ENCODE measurements around the gene SMIM23. TPM values are rescaled to one million over a fixed set of nuclear protein-coding genes. Genes with fewer than 3 reads are reported as not detected.

Gene SMIM23
- total RNA-seq, 1 experiment from 2014 or later: not detected

DNA sequence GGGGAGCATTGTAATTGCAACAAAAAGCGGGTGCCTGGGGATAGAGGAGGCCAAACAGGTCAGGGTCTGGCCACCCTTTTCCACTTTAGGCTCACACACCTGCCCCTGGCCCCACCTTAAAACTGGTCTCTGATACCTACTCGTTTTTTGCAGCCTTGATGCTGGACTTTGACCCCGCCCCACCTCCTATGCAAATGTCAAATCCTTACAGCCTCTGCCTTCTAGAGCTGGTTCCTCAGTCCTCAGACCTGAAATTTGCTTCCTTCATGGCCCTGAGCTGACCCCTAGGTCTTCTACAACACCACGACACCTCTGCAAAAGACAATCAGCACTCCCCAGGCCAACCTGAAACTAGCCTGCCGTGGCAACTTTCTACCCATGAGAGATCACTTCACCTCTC is 37.7 kb downstream of the SMIM23 start:
- in situ Hi-C loops (cut with HindIII; ENCODE audit: low pct_unique_long_range_greater_than_20kb, low sequenced_read_pairs) (no loop called here), intact Hi-C loops (cut with micrococcal nuclease; ENCODE audit: unreplicated experiment) (no loop called here)
- ATAC-seq: no peak
- H3K36me3 ChIP-seq (ENCODE audit: control insufficient read depth, insufficient read depth, low read length): no peaks in the 10 kb centered on the region
- no peak overlapping the region for H3K27ac ChIP-seq (ENCODE audit: low read length)
- CTCF ChIA-PET: interaction anchor here (0.6 kb wide), 1 partner anchor 214 kb away, joined by 3 read pairs; no protein-coding TSS in a partner anchor
- no peak overlapping the region for H3K4me3 ChIP-seq (ENCODE audit: low read depth in 2 of 2, low read length in 2 of 2)
- TF ChIP-seq SIN3A (IDR thresholded peaks at IDR 0.05; ENCODE audit: borderline replicate concordance, insufficient read depth, low read depth, low read length) (no peak), POLR2AphosphoS5 (IDR thresholded peaks at IDR 0.05; ENCODE audit: low read depth, low read length) (no peak), TCF7L2 (IDR thresholded peaks at IDR 0.05; ENCODE audit: low read depth, low read length) (no peak)
- TF ChIP-seq, protein P1, sequence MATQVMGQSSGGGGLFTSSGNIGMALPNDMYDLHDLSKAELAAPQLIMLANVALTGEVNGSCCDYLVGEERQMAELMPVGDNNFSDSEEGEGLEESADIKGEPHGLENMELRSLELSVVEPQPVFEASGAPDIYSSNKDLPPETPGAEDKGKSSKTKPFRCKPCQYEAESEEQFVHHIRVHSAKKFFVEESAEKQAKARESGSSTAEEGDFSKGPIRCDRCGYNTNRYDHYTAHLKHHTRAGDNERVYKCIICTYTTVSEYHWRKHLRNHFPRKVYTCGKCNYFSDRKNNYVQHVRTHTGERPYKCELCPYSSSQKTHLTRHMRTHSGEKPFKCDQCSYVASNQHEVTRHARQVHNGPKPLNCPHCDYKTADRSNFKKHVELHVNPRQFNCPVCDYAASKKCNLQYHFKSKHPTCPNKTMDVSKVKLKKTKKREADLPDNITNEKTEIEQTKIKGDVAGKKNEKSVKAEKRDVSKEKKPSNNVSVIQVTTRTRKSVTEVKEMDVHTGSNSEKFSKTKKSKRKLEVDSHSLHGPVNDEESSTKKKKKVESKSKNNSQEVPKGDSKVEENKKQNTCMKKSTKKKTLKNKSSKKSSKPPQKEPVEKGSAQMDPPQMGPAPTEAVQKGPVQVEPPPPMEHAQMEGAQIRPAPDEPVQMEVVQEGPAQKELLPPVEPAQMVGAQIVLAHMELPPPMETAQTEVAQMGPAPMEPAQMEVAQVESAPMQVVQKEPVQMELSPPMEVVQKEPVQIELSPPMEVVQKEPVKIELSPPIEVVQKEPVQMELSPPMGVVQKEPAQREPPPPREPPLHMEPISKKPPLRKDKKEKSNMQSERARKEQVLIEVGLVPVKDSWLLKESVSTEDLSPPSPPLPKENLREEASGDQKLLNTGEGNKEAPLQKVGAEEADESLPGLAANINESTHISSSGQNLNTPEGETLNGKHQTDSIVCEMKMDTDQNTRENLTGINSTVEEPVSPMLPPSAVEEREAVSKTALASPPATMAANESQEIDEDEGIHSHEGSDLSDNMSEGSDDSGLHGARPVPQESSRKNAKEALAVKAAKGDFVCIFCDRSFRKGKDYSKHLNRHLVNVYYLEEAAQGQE (IDR thresholded peaks at IDR 0.05; ENCODE audit: insufficient read depth in 1 of 2, low read depth in 2 of 2, low read length in 1 of 2): no peak
- TF ChIP-seq, protein P2, sequence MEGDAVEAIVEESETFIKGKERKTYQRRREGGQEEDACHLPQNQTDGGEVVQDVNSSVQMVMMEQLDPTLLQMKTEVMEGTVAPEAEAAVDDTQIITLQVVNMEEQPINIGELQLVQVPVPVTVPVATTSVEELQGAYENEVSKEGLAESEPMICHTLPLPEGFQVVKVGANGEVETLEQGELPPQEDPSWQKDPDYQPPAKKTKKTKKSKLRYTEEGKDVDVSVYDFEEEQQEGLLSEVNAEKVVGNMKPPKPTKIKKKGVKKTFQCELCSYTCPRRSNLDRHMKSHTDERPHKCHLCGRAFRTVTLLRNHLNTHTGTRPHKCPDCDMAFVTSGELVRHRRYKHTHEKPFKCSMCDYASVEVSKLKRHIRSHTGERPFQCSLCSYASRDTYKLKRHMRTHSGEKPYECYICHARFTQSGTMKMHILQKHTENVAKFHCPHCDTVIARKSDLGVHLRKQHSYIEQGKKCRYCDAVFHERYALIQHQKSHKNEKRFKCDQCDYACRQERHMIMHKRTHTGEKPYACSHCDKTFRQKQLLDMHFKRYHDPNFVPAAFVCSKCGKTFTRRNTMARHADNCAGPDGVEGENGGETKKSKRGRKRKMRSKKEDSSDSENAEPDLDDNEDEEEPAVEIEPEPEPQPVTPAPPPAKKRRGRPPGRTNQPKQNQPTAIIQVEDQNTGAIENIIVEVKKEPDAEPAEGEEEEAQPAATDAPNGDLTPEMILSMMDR (IDR thresholded peaks at IDR 0.05): no peak
- no peak for DNase-seq (ENCODE audit: low read depth, low spot score)
- H3K4me1 ChIP-seq (ENCODE audit: control insufficient read depth, insufficient read depth, low read length): no peaks in the 10 kb centered on the region
- H3K9me3 ChIP-seq (ENCODE audit: control insufficient read depth, insufficient read depth, low read depth, low read length): no peaks in the 10 kb centered on the region
- no TSS peak for BruUV-seq (replicated peaks)
- POLR2A ChIA-PET: no interaction called here
- peaks cover 2% of the 10 kb centered on the region for H3K27me3 ChIP-seq (ENCODE audit: control insufficient read depth, insufficient read depth, low read length)

DNA sequence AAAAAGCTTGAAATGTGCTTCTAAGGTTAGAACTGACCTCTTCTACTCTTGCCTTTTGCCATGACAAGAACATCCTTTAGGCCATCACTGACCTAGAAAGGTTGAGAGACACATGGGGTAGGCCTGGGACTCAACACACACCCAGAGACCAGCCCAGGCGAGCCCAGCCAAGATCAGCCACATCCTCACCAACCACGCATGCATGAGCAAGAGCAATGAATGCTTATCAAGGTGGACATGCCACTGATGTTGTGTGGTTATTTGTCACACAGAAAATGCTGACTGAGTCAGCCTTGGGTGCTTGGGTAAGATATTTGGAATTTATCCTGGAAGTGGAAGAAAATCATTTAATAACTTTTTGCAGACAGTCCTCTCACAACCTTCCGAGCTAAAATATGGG is 39.4 kb downstream of the SMIM23 start:
- CTCF ChIA-PET: no interaction called here
- intact Hi-C loops (cut with micrococcal nuclease; ENCODE audit: unreplicated experiment): no loop called here

More for the DNA sequence above, 39.4 kb downstream of the SMIM23 start:
- TF ChIP-seq, protein P1 (IDR thresholded peaks at IDR 0.05; ENCODE audit: insufficient read depth in 1 of 2, low read depth in 2 of 2, low read length in 1 of 2): no peak
- TF ChIP-seq TCF7L2 (IDR thresholded peaks at IDR 0.05; ENCODE audit: low read depth, low read length) (no peak), POLR2AphosphoS5 (IDR thresholded peaks at IDR 0.05; ENCODE audit: low read depth, low read length) (no peak), SIN3A (IDR thresholded peaks at IDR 0.05; ENCODE audit: borderline replicate concordance, insufficient read depth, low read depth, low read length) (no peak)
- TF ChIP-seq, protein P2 (IDR thresholded peaks at IDR 0.05): no peak
- in situ Hi-C loops (cut with HindIII; ENCODE audit: low pct_unique_long_range_greater_than_20kb, low sequenced_read_pairs): no loop called here
- Histone ChIP-seq H3K36me3 (ENCODE audit: control insufficient read depth, insufficient read depth, low read length) (no peaks in the 10 kb centered on the region), H3K27me3 (ENCODE audit: control insufficient read depth, insufficient read depth, low read length) (no peaks in the 10 kb centered on the region; the same call in 1 of the 2 replicates), H3K27ac (ENCODE audit: low read length) (no peak overlapping the region), H3K4me1 (ENCODE audit: control insufficient read depth, insufficient read depth, low read length) (no peaks in the 10 kb centered on the region), H3K9me3 (ENCODE audit: control insufficient read depth, insufficient read depth, low read depth, low read length) (no peaks in the 10 kb centered on the region), H3K4me3 (ENCODE audit: low read depth in 2 of 2, low read length in 2 of 2) (no peak overlapping the region)
- DNase-seq (ENCODE audit: low read depth, low spot score): no peak
- BruUV-seq (replicated peaks): no TSS peak
- ATAC-seq: no peak
- POLR2A ChIA-PET: no interaction called here
